Coronary artery (tissue), 2 donors: ENCODE results near the gene ATR.

Source experiments
- DNase-seq: peaks from one replicate; pipeline ENCODE4 v3.0.0-alpha.2; 2017; ENCODE audit warnings: low spot score
- H3K27ac ChIP-seq, 2 donors: fragments of 200-600 bp; sonication (generic); one replicate each; pipeline ENCODE4 v1.5.1; 2016 to 2019
- H3K4me3 ChIP-seq: fragments of 200-600 bp; sonication (generic); 2 replicates; pipeline ENCODE4 v1.5.1; 2016; ENCODE audit warnings: mild to moderate bottlenecking, moderate library complexity
- CTCF ChIP-seq: fragments of 200-600 bp; sonication (generic); IDR thresholded peaks from one replicate; pipeline ENCODE4 v1.5.1; 2019; ENCODE audit warnings: antibody characterized with exemption

Gene ATR

GRCh38 chr3:142523921-142524566 lies 54.5 kb downstream of the ATR start:
- Histone ChIP-seq H3K4me3 (no peak overlapping the region), H3K27ac (no peak overlapping the region)
- TF ChIP-seq CTCF: no peak
- DNase-seq: no peak

- no peak overlapping the region for H3K27ac ChIP-seq
Measured at GRCh38 chr3:142509079-142509478, 69.5 kb downstream of the ATR start.

GRCh38 chr3:142507241-142507640 lies 71.3 kb downstream of the ATR start:
- no peak for TF ChIP-seq CTCF
- no peak overlapping the region for H3K27ac ChIP-seq
- no peak for DNase-seq
- no peak overlapping the region for H3K4me3 ChIP-seq

More at GRCh38 chr3:142509079-142509478, 69.5 kb downstream of the ATR start:
- TF ChIP-seq CTCF: no peak
- no peak overlapping the region for H3K4me3 ChIP-seq
- DNase-seq: no peak

- no peak overlapping the region for H3K4me3 ChIP-seq
- H3K27ac ChIP-seq: no peak overlapping the region
- no peak for TF ChIP-seq CTCF
- no peak for DNase-seq
Measured at GRCh38 chr3:142502187-142502985, 76.1 kb downstream of the ATR start.

- Histone ChIP-seq H3K27ac (no peak overlapping the region), H3K4me3 (no peak overlapping the region)
- TF ChIP-seq CTCF: no peak
- DNase-seq: no peak
Measured at GRCh38 chr3:142501004-142501926, 77.3 kb downstream of the ATR start.

GRCh38 chr3:142500211-142500610 lies 78.3 kb downstream of the ATR start:
- no peak for TF ChIP-seq CTCF
- Histone ChIP-seq H3K27ac (no peak overlapping the region), H3K4me3 (no peak overlapping the region)
- DNase-seq: no peak
